PC-9 (cell line): ENCODE measurements around the gene CXCL17. TPM values are rescaled to one million over a fixed set of nuclear protein-coding genes. Genes with fewer than 3 reads are reported as not detected.

ENCODE experiments used
- BruUV-seq: library from RNA; stranded (reverse); fragments of 400-500 nt; replicated peaks from 2 replicates; lab custom pipeline; 2021; lab: Mats Ljungman, UMichigan
- CTCF ChIA-PET: fragments of 300-600 bp; sonication (Branson Sonifier 250); formaldehyde crosslinking; loops from one replicate; lab custom pipeline; 2022; ENCODE audit warnings: antibody characterized with exemption; lab: Charles Lee
- POLR2A ChIA-PET: fragments of 300-600 bp; sonication (Branson Sonifier 250); formaldehyde crosslinking; loops from one replicate; lab custom pipeline; 2022; ENCODE audit warnings: antibody characterized with exemption; ENCODE audit not compliant: unreplicated experiment; lab: Charles Lee
- DNase-seq, 2 experiments: peaks; one replicate each; pipeline versions ENCODE4 v3.0.0 to v3.0.0-alpha.2; 2015 to 2022; ENCODE audit warnings: mixed read lengths in 1 of 2
- H2AFZ ChIP-seq: fragments of 200-600 bp; sonication (generic); 2 replicates; pipeline ENCODE4 v1.8.1; 2017; ENCODE audit warnings: antibody characterized with exemption
- H3F3A ChIP-seq: fragments of 200-600 bp; sonication (generic); 2 replicates; pipeline ENCODE4 v1.8.1; 2017; ENCODE audit warnings: antibody characterized with exemption, mild to moderate bottlenecking, low read depth; ENCODE audit not compliant: insufficient read depth
- H3K27ac ChIP-seq: fragments of 200-600 bp; sonication (generic); 2 replicates; pipeline ENCODE4 v1.6.1; 2016; ENCODE audit warnings: mixed run types
- H3K27me3 ChIP-seq: fragments of 200-600 bp; sonication (generic); 2 replicates; pipeline ENCODE4 v1.6.1; 2016; ENCODE audit warnings: low read depth, mixed run types; ENCODE audit not compliant: insufficient read depth
- H3K36me3 ChIP-seq: fragments of 200-600 bp; sonication (generic); 2 replicates; pipeline ENCODE4 v1.6.1; 2016; ENCODE audit warnings: low read depth, mixed run types
- H3K4me1 ChIP-seq: fragments of 200-600 bp; sonication (generic); replicated peaks from 2 replicates; pipeline ENCODE4 v1.6.1; 2016; ENCODE audit warnings: mixed run types; ENCODE audit not compliant: insufficient read depth
- H3K4me2 ChIP-seq: fragments of 200-600 bp; sonication (generic); 2 replicates; pipeline ENCODE4 v1.6.1; 2017; ENCODE audit warnings: mixed run types
- H3K4me3 ChIP-seq: fragments of 200-600 bp; sonication (generic); 2 replicates; pipeline ENCODE4 v1.6.1; 2016; ENCODE audit warnings: mixed run types
- H3K79me2 ChIP-seq: fragments of 200-600 bp; sonication (generic); 2 replicates; pipeline ENCODE4 v1.6.1; 2017; ENCODE audit warnings: low read depth, mixed run types
- H3K9me2 ChIP-seq: fragments of 200-600 bp; sonication (generic); 2 replicates; pipeline ENCODE4 v1.8.1; 2017; ENCODE audit warnings: mild to moderate bottlenecking; ENCODE audit not compliant: insufficient read depth
- H3K9me3 ChIP-seq: fragments of 200-600 bp; sonication (generic); 2 replicates; pipeline ENCODE4 v1.8.1; 2016; ENCODE audit warnings: low read depth; ENCODE audit not compliant: insufficient read depth
- H4K20me1 ChIP-seq: fragments of 200-600 bp; sonication (generic); 2 replicates; pipeline ENCODE4 v1.8.1; 2017; ENCODE audit not compliant: insufficient read depth
- CTCF ChIP-seq: fragments of 200-600 bp; sonication (generic); conservative IDR thresholded peaks from 2 replicates; pipeline ENCODE4 v1.6.1; 2017; ENCODE audit warnings: mixed run types, antibody characterized with exemption, mild to moderate bottlenecking, moderate library complexity
- EZH2 ChIP-seq: fragments of 200-600 bp; sonication (generic); IDR thresholded peaks from 2 replicates; pipeline ENCODE4 v1.8.0; 2017; ENCODE audit warnings: antibody characterized with exemption, low read depth
- intact Hi-C: fragments of 100-400 bp; cut with micrococcal nuclease; formaldehyde crosslinking; loops from one replicate; pipeline ENCODE4 v1.10.0; 2022; ENCODE audit not compliant: unreplicated experiment
- total RNA-seq: library from RNA; stranded (reverse); gene quantifications from 2 replicates; pipeline ENCODE4 v1.2.3, GENCODE V29; 2021

CXCL17 gene
- total RNA-seq, 1 experiment from 2014 or later, result 0.41 TPM

- ChIA-PET CTCF (interaction anchor here (0.7 to 1.2 kb wide), 2 partner anchors 28 to 224 kb away, joined by 4 to 5 read pairs; no protein-coding TSS in a partner anchor), POLR2A (no interaction called here)
- H3K9me3 ChIP-seq, result no peaks in the 10 kb centered on the region
- peaks cover 47% of the 10 kb centered on the region for H3K4me1 ChIP-seq
- no peak overlapping the region for H2AFZ ChIP-seq
- no peaks in the 10 kb centered on the region for H4K20me1 ChIP-seq
- no peaks in the 10 kb centered on the region for H3K79me2 ChIP-seq
- no TSS peak for BruUV-seq
- no peaks in the 10 kb centered on the region for H3K9me2 ChIP-seq
- TF ChIP-seq CTCF (no peak), EZH2 (no peak)
- H3K4me3 ChIP-seq, result no peak overlapping the region
- no peak overlapping the region for H3K27ac ChIP-seq
- intact Hi-C loops, result no loop called here
- peak overlapping the region; percentile 29; the same call in 1 of the 2 replicates for H3K4me2 ChIP-seq
- no peaks in the 10 kb centered on the region for H3K27me3 ChIP-seq
- peaks cover 53% of the 10 kb centered on the region for H3F3A ChIP-seq
- DNase-seq, result peak in 1 of 2 experiments; percentile 43
- no peaks in the 10 kb centered on the region for H3K36me3 ChIP-seq
Measured at GRCh38 chr19:42469311-42470235, 26.8 kb upstream of the CXCL17 start.

- Histone ChIP-seq H3K36me3 (no peaks in the 10 kb centered on the region), H4K20me1 (no peaks in the 10 kb centered on the region), H3F3A (peaks cover 53% of the 10 kb centered on the region), H3K4me1 (peaks cover 47% of the 10 kb centered on the region), H3K4me2 (peak overlapping the region; percentile 6; the same call in 1 of the 2 replicates), H3K27me3 (no peaks in the 10 kb centered on the region), H3K9me2 (no peaks in the 10 kb centered on the region), H3K79me2 (no peaks in the 10 kb centered on the region), H3K4me3 (no peak overlapping the region), H3K27ac (peak overlapping the region; percentile 60; the same call in 1 of the 2 replicates), H2AFZ (no peak overlapping the region), H3K9me3 (no peaks in the 10 kb centered on the region)
- DNase-seq, result peak; percentile 36 to 87
- no peak for TF ChIP-seq EZH2
- TF ChIP-seq CTCF, result no peak
- intact Hi-C loops, result no loop called here
- ChIA-PET CTCF (no interaction called here), POLR2A (no interaction called here)
- BruUV-seq, result no TSS peak
Measured at GRCh38 chr19:42468273-42468796, 25.6 kb upstream of the CXCL17 start.

GRCh38 chr19:42467183-42467760, 24.5 kb upstream of the CXCL17 start:
- TF ChIP-seq CTCF, result no peak
- no peak for TF ChIP-seq EZH2
- BruUV-seq, result no TSS peak

More at GRCh38 chr19:42467183-42467760, 24.5 kb upstream of the CXCL17 start:
- Histone ChIP-seq H3K4me3 (no peak overlapping the region), H3F3A (peaks cover 46% of the 10 kb centered on the region), H3K4me1 (peaks cover 38% of the 10 kb centered on the region), H3K27ac (no peak overlapping the region), H3K9me2 (no peaks in the 10 kb centered on the region), H2AFZ (no peak overlapping the region), H4K20me1 (no peaks in the 10 kb centered on the region), H3K4me2 (no peak overlapping the region), H3K36me3 (no peaks in the 10 kb centered on the region), H3K27me3 (no peaks in the 10 kb centered on the region), H3K79me2 (no peaks in the 10 kb centered on the region), H3K9me3 (no peaks in the 10 kb centered on the region)
- no peak for DNase-seq
- CTCF ChIA-PET, result interaction anchor here (0.6 kb wide), 1 partner anchor 22 kb away, joined by 3 read pairs; no protein-coding TSS in a partner anchor
- POLR2A ChIA-PET, result interaction anchor here (0.7 kb wide), 1 partner anchor 9 kb away, joined by 3 read pairs; no protein-coding TSS in a partner anchor
- intact Hi-C loops, result no loop called here
